Activated T-cell treated with anti-CD3 and anti-CD28 coated beads, Interleukin-2, amount 50 U/mL, for 72 hours (primary cell): ENCODE results near the gene SLC25A34. TPM values are rescaled to one million over a fixed set of nuclear protein-coding genes. Genes with fewer than 3 reads are reported as not detected.

Experiments
- ATAC-seq, 2 donors: fragments of 150-1000 bp; cut with Tn5 transposase; replicated peaks in 1 of 2; 2 replicates each; pipeline ENCODE4 v1.10.0; 2021; ENCODE audit warnings: moderate library complexity in 2 of 2, mild to moderate bottlenecking in 1 of 2
- DNase-seq, 2 donors: peaks; one replicate each; pipeline ENCODE4 v3.0.0; 2021 to 2022; ENCODE audit warnings: mixed read lengths in 1 of 2
- H3K27ac Mint-ChIP-seq: one replicate; pipeline ENCODE4 v1.8.0; 2022; ENCODE audit warnings: mild to moderate bottlenecking, moderate library complexity, mixed read lengths
- H3K27me3 Mint-ChIP-seq: one replicate; pipeline ENCODE4 v1.8.0; 2022; ENCODE audit warnings: low read depth, mixed read lengths
- H3K36me3 Mint-ChIP-seq, 2 donors: one replicate each; pipeline ENCODE4 v1.8.0; 2022; ENCODE audit warnings: mixed read lengths in 2 of 2, mild to moderate bottlenecking in 1 of 2; ENCODE audit not compliant: insufficient read depth in 2 of 2
- H3K4me1 Mint-ChIP-seq: one replicate; pipeline ENCODE4 v1.8.0; 2022; ENCODE audit warnings: low read depth, mixed read lengths
- H3K4me3 Mint-ChIP-seq, 2 donors: one replicate each; pipeline ENCODE4 v1.8.0; 2022; ENCODE audit warnings: mild to moderate bottlenecking in 2 of 2, mixed read lengths in 2 of 2, moderate library complexity in 2 of 2
- H3K9me3 Mint-ChIP-seq, 2 donors: one replicate each; pipeline ENCODE4 v1.8.0; 2022; ENCODE audit warnings: mixed read lengths in 2 of 2
- total RNA-seq, 2 donors: library from RNA; stranded (reverse); gene quantifications; one replicate each; pipeline ENCODE4 v1.2.3, GENCODE V29; 2022

SLC25A34 gene
- total RNA-seq, 2 donors from 2014 or later, result 2.5 to 3.0 TPM

- H3K27me3 Mint-ChIP-seq, result no peaks in the 10 kb centered on the region
- H3K36me3 Mint-ChIP-seq, result no peaks in the 10 kb centered on the region
- no peak overlapping the region for H3K4me3 Mint-ChIP-seq
- H3K4me1 Mint-ChIP-seq, result peaks cover 7% of the 10 kb centered on the region
- no peaks in the 10 kb centered on the region for H3K9me3 Mint-ChIP-seq
- DNase-seq, result peak; percentile 77 to 80
- peak; percentile 74 to 82 for ATAC-seq
- no peak overlapping the region for H3K27ac Mint-ChIP-seq
Observed at GRCh38 chr1:15740924-15741850, 5.1 kb downstream of the SLC25A34 start.

DNA sequence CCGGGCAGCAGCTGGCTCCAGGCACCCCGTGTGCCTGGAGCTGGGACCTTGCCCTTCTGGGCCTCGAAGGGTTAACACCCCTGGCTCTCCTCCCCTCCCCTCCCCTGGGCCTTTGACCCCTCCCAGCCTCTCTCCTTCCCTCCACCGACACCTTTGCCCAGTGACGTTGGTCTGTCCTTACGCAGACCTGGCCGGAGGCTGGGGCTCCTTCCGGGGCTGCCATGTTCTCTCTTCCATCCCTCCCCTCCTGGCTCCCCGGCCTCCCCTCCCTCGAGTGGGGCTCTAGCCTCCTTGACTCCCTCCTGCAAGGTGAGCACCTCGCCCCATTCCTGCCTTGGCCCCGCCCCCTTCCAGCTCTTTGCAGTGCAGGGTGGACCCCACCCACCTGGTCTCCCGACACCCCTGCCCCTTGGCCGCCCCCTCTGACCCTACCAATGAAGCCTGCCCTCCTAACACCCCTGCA lies 6.3 kb downstream of the SLC25A34 start, which contains the start of gene TMEM82:
Gene TMEM82, plus strand, starts transcription at position 161 of the 463 bp plus-strand sequence. Its CDS starts 61 bp downstream, at position 222.
- Mint-ChIP-seq H3K27ac (no peak within 1 kb of the TSS), H3K9me3 (no peaks in the 10 kb centered on the region), H3K36me3 (no peaks in the 10 kb centered on the region), H3K4me1 (peaks cover 7% of the 10 kb centered on the region), H3K4me3 (no peak within 1 kb of the TSS), H3K27me3 (no peaks in the 10 kb centered on the region)
- DNase-seq, result no peak
- no peak for ATAC-seq

- no peak overlapping the region for H3K27ac Mint-ChIP-seq
- H3K9me3 Mint-ChIP-seq, result no peaks in the 10 kb centered on the region
- H3K36me3 Mint-ChIP-seq, result no peaks in the 10 kb centered on the region
- ATAC-seq, result no peak
- no peaks in the 10 kb centered on the region for H3K27me3 Mint-ChIP-seq
- H3K4me3 Mint-ChIP-seq, result no peak overlapping the region
- no peak for DNase-seq
- peaks cover 7% of the 10 kb centered on the region for H3K4me1 Mint-ChIP-seq
Observed at GRCh38 chr1:15744122-15744679, 8.1 kb downstream of the SLC25A34 start.

GRCh38 chr1:15747378-15747777 lies 11.3 kb downstream of the SLC25A34 start:
- DNase-seq (no peak), ATAC-seq (no peak)
- no peaks in the 10 kb centered on the region for H3K9me3 Mint-ChIP-seq
- no peak overlapping the region for H3K4me3 Mint-ChIP-seq
- no peaks in the 10 kb centered on the region for H3K27me3 Mint-ChIP-seq
- no peaks in the 10 kb centered on the region for H3K4me1 Mint-ChIP-seq
- H3K27ac Mint-ChIP-seq, result no peak overlapping the region
- no peaks in the 10 kb centered on the region for H3K36me3 Mint-ChIP-seq

- DNase-seq (no peak), ATAC-seq (no peak)
- Mint-ChIP-seq H3K27me3 (peaks cover 2% of the 10 kb centered on the region), H3K4me3 (no peak overlapping the region), H3K4me1 (no peaks in the 10 kb centered on the region), H3K36me3 (no peaks in the 10 kb centered on the region), H3K9me3 (no peaks in the 10 kb centered on the region), H3K27ac (no peak overlapping the region)
Observed at GRCh38 chr1:15748264-15748663, 12.2 kb downstream of the SLC25A34 start.

DNA sequence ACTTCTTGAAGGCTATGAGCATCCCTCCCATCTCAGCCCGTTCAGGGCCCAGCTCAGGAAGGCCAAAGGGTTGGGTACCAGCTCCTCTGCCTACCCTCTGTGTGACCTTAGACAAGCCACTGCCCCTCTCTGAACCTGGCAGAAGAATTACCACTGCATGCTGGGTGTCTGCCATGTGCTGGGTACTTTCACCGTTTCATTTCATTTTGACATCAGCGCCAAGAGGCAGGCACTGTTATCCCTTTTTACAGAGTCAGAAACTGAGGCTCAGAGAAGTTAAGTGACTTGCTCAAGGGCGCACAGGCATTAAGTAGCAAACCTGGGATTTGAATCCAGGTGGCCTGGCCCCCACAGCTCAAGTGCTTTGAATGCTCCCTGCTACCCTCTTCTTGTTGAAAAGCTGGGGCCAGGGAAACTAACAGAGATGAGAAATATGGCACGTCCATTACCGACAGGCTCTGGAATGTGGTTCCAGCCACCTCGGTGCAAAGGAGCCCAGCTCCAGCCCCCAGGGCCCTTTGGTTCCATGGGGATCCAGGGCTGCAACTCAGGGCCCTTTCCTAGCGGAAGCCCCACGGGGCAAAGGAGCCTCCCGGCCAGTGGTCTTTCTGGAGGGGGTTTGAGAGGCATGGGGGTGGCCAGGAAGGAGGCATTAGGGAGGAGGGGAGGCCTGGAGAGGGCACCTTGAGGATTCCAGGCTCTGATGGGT lies 12.8 kb downstream of the SLC25A34 start:
- no peaks in the 10 kb centered on the region for H3K36me3 Mint-ChIP-seq
- H3K4me3 Mint-ChIP-seq, result no peak overlapping the region
- no peak overlapping the region for H3K27ac Mint-ChIP-seq
- H3K4me1 Mint-ChIP-seq, result no peaks in the 10 kb centered on the region
- DNase-seq (no peak), ATAC-seq (no peak)
- no peaks in the 10 kb centered on the region for H3K9me3 Mint-ChIP-seq
- peaks cover 5% of the 10 kb centered on the region for H3K27me3 Mint-ChIP-seq

GRCh38 chr1:15749399-15750291 lies 13.6 kb downstream of the SLC25A34 start:
- ATAC-seq (no peak), DNase-seq (no peak)
- no peaks in the 10 kb centered on the region for H3K9me3 Mint-ChIP-seq
- H3K27me3 Mint-ChIP-seq, result peaks cover 5% of the 10 kb centered on the region
- H3K4me1 Mint-ChIP-seq, result no peaks in the 10 kb centered on the region
- no peaks in the 10 kb centered on the region for H3K36me3 Mint-ChIP-seq
- no peak overlapping the region for H3K27ac Mint-ChIP-seq
- no peak overlapping the region for H3K4me3 Mint-ChIP-seq

GRCh38 chr1:15750924-15751323 lies 14.9 kb downstream of the SLC25A34 start:
- no peaks in the 10 kb centered on the region for H3K4me1 Mint-ChIP-seq
- no peak overlapping the region for H3K4me3 Mint-ChIP-seq
- DNase-seq, result no peak
- H3K27ac Mint-ChIP-seq, result no peak overlapping the region
- H3K9me3 Mint-ChIP-seq, result no peaks in the 10 kb centered on the region
- peaks cover 14% of the 10 kb centered on the region for H3K27me3 Mint-ChIP-seq
- ATAC-seq, result no peak
- H3K36me3 Mint-ChIP-seq, result no peaks in the 10 kb centered on the region

- peaks cover 22% of the 10 kb centered on the region for H3K27me3 Mint-ChIP-seq
- no peaks in the 10 kb centered on the region for H3K9me3 Mint-ChIP-seq
- H3K36me3 Mint-ChIP-seq, result no peaks in the 10 kb centered on the region
- DNase-seq (no peak), ATAC-seq (no peak)
- H3K27ac Mint-ChIP-seq, result no peak overlapping the region
- peaks cover 7% of the 10 kb centered on the region for H3K4me1 Mint-ChIP-seq
- no peak overlapping the region for H3K4me3 Mint-ChIP-seq
Observed at GRCh38 chr1:15751717-15752116, 15.7 kb downstream of the SLC25A34 start.

DNA sequence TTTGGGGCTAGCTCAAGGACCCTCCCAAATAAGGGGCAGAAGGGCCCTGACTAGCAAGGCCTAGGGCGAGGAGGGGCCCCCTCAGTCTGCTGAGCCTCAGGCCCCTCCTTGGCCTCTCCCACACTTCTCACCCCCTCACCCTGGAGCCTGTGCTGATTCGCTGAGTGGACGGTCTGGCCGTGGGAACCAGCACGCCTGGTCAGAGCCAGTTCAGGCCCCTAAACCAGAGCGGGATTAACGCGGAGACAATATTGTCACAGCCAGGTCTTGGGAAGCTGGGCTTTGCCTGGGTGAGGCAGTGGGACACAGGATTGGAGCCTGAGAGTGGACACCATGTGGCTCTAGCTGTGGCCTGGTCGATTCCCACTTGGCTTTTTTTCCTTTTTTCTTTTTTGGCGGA lies 17.7 kb downstream of the SLC25A34 start:
- H3K4me3 Mint-ChIP-seq, result no peak overlapping the region
- no peaks in the 10 kb centered on the region for H3K36me3 Mint-ChIP-seq
- peaks cover 37% of the 10 kb centered on the region for H3K27me3 Mint-ChIP-seq
- DNase-seq (no peak), ATAC-seq (no peak)
- no peak overlapping the region for H3K27ac Mint-ChIP-seq
- no peaks in the 10 kb centered on the region for H3K9me3 Mint-ChIP-seq
- H3K4me1 Mint-ChIP-seq, result peaks cover 8% of the 10 kb centered on the region

GRCh38 chr1:15755021-15755645 lies 19.1 kb downstream of the SLC25A34 start:
- ATAC-seq, result no peak
- H3K36me3 Mint-ChIP-seq, result no peaks in the 10 kb centered on the region
- no peak for DNase-seq
- H3K27me3 Mint-ChIP-seq, result peaks cover 42% of the 10 kb centered on the region
- no peak overlapping the region for H3K4me3 Mint-ChIP-seq
- peaks cover 8% of the 10 kb centered on the region for H3K4me1 Mint-ChIP-seq
- no peak overlapping the region for H3K27ac Mint-ChIP-seq
- no peaks in the 10 kb centered on the region for H3K9me3 Mint-ChIP-seq

DNA sequence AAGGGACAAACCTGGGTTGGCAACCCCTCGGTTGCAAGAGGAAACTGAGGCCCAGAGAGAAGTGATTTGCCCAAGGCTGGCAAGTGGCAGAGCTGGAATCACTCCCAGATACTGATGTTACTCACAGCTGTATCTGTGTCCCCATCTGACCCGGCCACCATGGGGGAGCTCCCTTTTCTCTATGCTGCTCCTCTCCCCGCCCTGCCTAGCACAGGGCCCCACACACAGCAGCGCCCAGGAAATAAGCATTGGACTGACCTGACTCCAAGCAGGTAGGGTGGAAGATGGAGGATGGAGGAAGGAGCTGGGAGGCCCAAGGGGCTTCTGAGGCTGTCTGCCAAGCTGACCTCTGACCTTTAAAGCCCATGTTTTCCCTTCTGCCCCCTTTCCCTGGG lies 19.6 kb downstream of the SLC25A34 start:
- H3K27ac Mint-ChIP-seq, result no peak overlapping the region
- no peaks in the 10 kb centered on the region for H3K36me3 Mint-ChIP-seq
- DNase-seq (no peak), ATAC-seq (no peak)
- H3K4me1 Mint-ChIP-seq, result peaks cover 8% of the 10 kb centered on the region
- peaks cover 45% of the 10 kb centered on the region for H3K27me3 Mint-ChIP-seq
- no peak overlapping the region for H3K4me3 Mint-ChIP-seq
- no peaks in the 10 kb centered on the region for H3K9me3 Mint-ChIP-seq
